B cell (primary cell): ENCODE data around the gene CCNH.

Experiments used
- CTCF ChIP-seq: fragments of 200-600 bp; IDR thresholded peaks from one replicate; pipeline ENCODE4 v1.8.0; 2022; ENCODE audit warnings: antibody characterized with exemption, mild to moderate bottlenecking
- EZH2 ChIP-seq: IDR thresholded peaks from 2 replicates; pipeline ENCODE4 v1.6.1; 2012; ENCODE audit warnings: borderline replicate concordance, low read depth, mild to moderate bottlenecking, moderate library complexity, low read length; ENCODE audit not compliant: insufficient read depth, poor library complexity, severe bottlenecking

GRCh38 chr5:87394411-87395165 is 18.1 kb downstream of the CCNH start:
- TF ChIP-seq CTCF, result no peak
- TF ChIP-seq EZH2, result no peak
